Right hindlimb (tissue), 1 donor: ENCODE measurements around the gene ZBTB18.

Experiments used
- DNase-seq: peaks from one replicate; pipeline ENCODE4 v3.0.0-alpha.2; 2018

The ZBTB18 gene

DNA sequence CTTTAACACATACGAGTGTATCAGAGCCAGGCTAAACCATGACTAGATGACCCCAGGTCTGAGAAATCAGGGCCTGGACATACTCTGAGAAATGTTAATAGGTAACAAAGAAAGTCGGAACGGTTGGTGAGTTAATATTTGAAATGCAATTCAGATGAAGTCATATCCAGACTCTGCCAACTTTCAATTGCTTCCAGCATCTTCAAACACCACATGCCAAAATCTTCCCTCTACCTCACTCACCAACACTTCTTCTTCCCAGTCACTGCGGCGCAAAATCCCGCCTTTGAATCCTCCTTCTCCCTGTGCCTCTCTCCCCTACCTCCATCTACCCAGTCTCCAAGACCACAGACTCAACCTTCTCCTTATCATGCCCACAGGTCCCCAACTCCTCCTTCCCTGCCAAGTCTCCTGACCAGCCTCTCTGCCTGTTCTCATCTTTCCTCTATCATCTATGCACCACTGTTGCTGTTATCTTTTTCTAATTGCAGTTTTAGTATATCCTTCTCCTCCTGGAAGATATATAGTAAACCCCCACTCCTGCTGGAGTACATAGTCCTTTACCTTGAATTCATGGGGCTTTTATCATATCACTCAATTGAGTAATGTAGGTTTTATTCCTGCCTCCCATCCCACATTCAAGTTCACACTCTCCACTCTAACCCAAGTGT is 41.3 kb downstream of the ZBTB18 start:
- no peak for DNase-seq

DNA sequence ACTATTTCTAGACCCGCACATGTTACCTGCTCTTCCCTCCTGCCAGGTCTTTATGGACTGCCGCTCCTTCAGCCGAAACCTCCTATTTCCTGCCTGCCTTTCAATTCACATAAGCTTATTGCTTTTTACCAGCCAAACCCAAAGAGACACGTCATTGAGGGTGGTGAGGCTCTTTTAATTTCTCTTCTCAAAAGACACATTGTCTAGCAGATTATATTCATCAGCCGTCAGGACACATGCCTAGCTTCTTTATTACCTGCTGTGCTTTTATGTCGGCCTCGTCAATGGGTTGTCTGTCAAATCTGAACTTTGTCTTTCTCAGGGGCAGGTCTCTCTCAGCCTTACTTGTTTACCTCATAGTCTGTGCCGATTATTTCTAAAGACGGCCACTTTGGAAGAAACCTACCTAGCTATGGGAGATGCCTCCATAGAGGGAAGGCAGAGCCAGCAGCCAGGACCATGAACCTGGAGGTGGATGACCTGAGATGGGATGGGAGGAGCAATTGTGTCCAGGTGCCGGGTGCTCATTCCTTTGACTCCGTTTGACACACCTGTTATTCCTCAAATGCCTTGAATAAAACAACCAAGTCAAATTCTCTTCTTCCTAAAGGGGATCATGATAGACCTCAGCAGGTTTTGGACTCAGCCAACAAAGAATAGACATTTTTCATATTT is 42.0 kb downstream of the ZBTB18 start:
- no peak for DNase-seq

DNA sequence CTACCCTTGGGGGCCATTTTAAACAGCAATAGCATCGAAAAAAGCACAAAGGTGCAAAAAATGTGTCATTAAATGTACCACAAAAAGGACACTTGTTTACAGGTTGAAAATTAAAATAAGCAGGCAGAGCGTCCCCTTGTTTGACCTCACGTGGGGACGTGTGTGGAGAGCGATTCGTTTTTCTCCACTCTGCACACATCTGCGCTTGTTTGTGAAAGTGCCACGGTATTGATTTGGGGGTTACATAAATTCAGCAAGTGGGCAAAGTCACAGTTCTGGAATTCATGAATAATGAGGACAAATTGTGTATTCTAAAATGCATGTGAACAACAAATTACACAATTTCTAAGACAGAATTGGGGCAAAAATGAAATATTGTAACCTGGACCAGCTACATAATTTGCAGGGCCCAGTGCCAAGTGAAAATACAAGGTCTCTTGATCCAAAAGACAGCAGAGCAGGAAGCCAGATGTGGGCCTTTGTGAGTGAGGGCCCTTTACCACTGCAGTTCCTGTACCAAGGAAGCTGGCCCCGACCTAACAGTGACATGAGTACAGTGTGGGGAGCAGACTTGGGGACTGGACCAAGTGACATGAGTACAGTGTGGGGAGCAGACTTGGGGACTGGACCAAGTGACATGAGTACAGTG is 43.9 kb downstream of the ZBTB18 start:
- DNase-seq: no peak

DNA sequence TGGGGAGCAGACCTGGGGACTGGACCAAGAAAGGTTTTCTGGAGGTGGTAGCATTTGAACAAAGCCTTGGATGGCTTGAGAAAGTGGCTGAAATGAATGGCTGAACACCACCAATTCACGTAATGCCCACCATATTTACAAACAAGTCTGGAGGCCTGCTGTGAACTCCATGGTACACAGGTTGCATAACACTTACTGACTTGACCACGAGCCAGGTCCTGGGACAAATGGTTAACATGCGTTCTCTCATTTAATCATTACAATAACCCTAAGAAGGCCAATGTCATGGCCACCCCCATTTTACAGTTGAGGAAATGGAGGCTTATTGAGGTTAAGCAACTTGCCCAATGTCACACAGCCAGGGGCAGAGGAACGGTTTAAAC is 44.4 kb downstream of the ZBTB18 start:
- no peak for DNase-seq

DNA sequence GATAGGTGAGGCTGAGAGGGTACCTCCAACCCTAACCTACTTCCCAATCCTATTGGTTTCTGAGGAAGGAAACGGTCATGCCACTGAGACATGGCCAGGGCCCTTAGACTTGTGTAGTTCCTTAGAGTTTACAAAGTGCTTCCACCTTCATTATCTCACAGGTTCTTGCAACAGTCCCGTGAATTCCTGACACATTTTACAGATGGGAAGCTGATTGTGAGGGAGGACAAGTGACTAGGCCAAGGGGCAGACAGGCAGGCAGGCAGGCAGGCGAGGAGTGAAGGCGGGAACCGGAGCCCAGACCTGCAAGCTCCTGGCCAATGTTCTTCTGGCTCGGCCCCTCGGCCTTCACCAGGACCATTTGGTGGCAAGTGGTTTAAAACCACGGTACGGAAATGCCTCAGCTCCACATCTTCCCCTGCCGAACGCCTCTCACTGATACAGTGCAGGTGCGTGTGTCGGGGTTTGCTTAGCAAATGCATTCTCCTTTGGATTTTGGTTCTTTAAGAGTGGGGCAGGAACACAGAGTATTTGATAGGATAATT is 45.1 kb downstream of the ZBTB18 start:
- no peak for DNase-seq

DNA sequence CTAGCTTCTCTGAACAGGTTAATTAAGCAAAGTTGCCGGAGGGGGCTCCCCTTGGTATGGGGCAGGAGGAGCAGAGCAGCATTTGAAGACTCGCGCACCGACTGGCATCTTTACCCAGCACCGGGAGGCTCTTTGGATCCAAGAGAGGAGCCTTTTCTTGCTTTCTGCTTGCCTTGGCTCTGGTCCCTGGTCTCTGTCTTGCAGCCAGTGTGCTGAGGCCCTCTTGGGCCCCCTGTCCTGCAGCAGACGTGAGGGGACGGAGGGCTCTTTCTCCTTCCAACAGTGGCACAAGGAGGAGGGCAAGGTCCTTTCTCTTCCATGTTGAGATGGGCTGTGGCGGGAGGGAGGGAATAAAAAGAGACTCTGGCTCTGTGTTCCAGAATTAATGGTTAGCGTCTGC is 45.6 kb downstream of the ZBTB18 start:
- no peak for DNase-seq

DNA sequence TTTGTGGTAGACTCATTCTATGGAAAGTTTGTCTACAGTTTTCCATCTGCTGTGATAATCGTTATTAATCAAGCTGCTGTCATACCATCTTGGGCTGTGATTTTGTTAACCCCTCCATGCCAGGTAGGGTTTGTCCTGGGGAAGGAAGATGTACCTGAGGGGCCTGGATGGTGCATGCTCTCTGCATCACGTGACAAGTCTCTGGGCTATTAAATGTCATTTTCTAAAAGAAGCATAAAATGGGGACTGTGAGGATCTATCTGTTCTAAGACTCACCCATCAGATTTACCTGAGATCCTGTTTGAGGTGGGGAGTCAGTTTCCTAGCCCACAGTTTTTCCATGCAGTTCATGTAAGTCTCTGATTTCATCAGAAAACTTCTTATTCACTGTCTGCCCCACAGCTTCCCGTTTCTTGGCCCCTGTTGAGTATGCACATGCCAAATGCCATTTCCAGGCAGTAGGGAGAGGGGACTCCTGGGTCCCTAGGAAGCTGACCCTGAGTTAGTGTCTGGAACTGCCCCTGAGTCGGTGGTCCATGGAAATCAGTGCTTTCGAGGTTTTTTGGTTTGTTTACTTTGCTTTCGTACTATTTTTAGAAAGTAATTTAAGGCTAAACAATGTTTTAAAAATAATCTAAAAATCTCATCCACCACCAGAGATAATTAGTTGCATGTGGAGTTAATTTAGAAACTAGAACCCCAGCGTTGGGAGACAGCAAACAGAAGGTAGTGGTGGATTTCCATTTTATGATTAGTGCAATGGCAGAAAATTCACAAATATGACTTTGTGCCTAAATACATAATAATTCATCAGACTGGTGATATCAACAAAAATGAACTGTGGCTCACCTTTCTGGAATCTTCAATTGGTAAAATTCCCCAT is 46.7 kb downstream of the ZBTB18 start:
- DNase-seq: no peak

DNA sequence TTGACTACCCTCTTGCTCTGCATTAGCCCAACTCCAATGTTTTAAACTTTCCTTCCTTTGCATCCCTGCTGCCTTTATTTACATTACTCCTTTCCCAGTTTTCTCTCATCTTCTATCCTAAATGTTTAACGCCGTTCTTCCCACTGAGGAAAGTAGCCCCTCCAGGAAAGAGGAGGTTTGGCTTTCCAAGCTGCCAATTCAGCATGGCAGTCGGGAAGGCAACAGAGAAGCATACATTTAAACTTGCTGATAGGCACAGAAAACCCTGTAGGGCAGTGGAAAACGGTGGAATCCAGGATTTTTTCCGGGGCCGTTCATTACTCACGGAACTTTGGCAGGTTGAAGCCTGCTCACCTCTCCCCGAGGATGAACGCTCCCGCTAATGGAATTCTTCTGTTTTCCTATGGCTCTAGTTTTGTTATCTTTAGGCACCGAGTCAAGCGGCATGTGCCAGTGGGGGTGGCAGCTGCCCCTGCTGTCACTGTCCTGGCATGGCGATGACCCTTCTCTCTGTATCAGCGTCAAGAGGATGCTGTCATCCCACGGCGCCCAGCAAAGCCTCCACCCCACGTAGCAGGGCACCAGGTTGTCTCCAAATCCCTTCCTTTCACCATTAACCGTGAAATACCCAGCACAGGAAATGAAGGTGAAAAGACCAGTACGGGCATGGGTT is 48.3 kb downstream of the ZBTB18 start:
- DNase-seq: no peak

DNA sequence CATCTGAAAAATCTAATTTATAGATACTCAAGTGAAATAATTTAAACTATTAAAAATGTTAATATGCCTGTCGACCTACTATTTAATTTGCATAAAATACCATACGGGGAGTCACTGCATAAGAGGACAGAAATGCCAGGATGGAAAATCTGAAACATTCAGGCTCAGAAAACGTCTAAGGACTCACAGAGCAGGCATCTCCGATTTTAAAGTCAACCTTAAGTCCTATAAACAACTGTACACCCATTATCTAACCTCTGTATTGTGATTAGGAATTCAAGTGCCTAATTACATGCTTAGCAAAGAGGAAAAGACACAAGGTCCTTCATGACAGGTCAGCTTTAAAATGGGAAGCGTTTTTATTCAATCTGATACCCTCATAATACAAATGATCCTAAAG is 49.2 kb downstream of the ZBTB18 start:
- DNase-seq: no peak

DNA sequence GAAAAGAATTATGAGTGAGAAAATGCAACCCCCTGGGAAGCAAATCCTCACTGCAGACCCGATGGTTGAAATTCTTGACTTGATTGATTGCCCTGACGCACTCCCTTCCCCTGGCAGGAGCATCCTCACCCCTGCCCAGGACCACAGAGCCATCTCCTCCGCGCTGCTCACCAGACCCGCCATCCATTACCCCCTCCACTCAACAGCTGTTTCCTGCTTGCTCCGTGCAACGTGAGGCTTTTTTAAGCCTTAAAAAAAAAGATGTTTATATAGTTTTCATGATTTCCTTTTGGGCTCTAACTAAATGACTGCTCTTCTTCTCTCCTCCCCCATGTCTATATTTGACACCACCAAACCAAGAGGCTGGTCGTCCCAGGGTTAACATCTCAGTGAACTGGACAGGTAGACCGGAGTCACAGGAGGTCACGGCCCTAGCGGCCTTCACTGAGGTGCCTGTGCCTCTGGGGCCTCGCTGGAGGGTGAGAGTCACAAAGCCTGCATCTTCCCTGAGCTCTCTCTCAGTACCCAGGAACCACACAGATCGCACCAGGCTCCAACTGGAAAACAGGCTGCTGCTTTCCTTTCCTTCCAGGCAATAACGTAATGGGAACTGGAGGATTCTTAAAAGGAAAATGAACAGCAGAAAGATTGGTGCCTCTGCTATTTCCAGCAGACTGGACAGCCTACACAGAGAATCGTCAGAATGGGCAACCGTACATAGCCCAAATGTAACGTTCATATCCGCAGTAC is 49.8 kb downstream of the ZBTB18 start:
- no peak for DNase-seq

DNA sequence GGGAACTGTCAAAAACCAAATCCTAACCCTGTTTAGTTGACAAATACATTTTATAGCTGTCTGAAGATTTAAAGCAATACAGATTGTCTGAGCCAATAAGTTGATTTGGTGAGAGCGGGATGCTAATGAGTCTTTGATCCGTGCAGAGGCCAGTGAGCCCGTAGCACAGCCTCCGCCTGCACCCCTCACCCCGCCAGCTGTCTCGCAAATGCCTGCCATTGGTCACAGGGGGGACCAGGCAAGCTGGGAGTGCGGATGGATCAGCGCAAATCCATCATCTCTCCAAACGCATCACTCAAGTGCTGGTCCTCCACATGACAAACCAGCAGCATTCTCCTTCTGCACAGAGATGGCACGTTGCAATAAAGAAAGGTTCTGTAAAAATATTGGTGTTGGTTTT is 51.0 kb downstream of the ZBTB18 start:
- DNase-seq: no peak

DNA sequence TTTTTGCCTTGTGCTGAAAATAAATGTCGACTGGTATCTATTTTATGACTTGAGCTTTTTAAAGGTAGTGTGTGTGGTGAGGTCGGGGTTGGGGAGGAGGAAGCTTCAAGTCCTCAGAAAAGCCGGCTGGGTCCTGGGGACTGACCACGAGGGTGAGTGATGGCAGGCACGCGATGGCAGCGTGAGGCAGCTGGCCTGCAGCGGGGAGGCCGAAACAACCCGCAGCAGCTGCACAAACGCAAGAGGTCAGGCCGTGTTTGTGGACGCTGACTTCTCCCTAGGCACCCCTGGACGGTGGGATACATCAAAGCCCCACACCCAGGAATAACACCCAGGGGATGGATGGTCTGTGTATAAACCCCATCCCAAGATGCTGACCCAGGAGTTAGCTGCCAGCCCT is 51.4 kb downstream of the ZBTB18 start:
- DNase-seq: no peak

DNA sequence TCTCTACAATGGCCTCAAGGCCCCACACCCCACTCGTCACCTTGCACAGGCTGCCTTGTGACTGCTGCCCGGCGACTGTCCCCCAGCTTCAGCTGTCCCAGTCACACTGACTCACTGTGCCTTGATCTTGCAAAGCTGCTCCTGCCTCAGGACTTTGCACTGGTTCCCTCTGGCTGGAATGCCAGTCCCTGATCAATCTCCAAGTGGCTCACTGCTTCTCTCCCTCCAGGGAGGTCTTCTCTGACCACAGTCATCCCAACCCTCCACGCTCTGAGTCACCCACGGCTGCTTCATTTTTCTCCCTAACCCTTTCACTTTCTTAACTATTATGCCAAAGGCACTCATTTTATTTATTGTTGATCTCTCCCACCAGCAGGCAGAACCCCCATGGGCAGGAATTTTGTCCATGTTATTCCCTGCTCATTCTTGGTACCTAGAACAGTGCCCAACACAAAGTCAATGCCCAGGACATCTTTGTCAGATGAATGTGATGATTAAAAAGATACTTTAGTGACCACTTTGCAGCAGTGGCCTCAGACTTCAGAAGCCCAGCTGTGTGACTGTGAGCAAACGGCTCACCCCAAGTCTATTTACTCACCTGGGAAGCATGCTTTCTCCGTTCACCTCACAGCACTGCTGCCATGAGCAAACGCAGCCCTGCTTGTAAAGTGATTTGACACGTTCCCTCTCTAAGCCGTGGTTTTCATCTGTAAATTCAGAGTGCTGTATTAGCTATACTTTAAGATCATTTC is 53.4 kb downstream of the ZBTB18 start:
- no peak for DNase-seq

DNA sequence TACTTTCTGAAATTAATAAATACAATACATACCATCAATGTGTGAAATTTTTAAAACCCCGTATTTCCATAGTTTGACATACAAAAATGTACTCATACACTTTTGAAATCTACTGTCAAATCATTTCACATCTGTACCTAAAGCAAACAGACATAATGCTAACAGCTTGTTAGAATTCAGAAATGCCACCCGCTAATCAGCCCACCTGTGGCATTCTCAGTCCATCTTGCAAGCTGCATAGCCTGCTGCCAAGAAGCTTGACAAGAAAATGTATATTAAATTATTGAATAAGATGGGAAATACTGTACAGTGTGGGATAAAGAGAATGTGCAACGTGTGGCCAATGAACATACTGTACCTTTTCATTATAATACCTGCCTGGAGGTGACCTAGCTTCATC is 55.1 kb downstream of the ZBTB18 start:
- no peak for DNase-seq
